Brain microvascular endothelial cell (primary cell): Measurements from ENCODE around the gene AMOTL1.

ENCODE experiments used
- DNase-seq: peaks from one replicate; pipeline ENCODE4 v3.0.0-alpha.2; 2020
- H3K27ac ChIP-seq: fragments of 250-450 bp; sonication (Bioruptor Pico); 2 replicates; pipeline ENCODE4 v1.5.1; 2020; ENCODE audit warnings: mild to moderate bottlenecking, moderate library complexity
- H3K27me3 ChIP-seq: fragments of 250-450 bp; sonication (Bioruptor Pico); replicated peaks from 2 replicates; pipeline ENCODE4 v1.5.1; 2020; ENCODE audit warnings: mild to moderate bottlenecking
- H3K36me3 ChIP-seq: fragments of 250-450 bp; sonication (Bioruptor Pico); replicated peaks from 2 replicates; pipeline ENCODE4 v1.5.1; 2020; ENCODE audit warnings: mild to moderate bottlenecking
- H3K4me3 ChIP-seq: 2 replicates; pipeline ENCODE4 v1.5.1; 2011; ENCODE audit warnings: low read depth, mild to moderate bottlenecking, control low read depth, low read length, moderate library complexity
- CTCF ChIP-seq: IDR thresholded peaks from 2 replicates; pipeline ENCODE4 v1.5.1; 2011; ENCODE audit warnings: low read depth, mild to moderate bottlenecking, moderate library complexity, low read length, control low read depth, inconsistent platforms; ENCODE audit errors: missing control alignments
- in situ Hi-C: cut with HindIII; loops from 2 replicates; pipeline ENCODE4 v1.10.0; 2017; ENCODE audit warnings: low sequenced_read_pairs, low pct_ligation_motif_present

Gene AMOTL1

GRCh38 chr11:94751786-94752185 is 16.4 kb upstream of the AMOTL1 start:
- H3K27me3 ChIP-seq = no peaks in the 10 kb centered on the region
- in situ Hi-C loops = no loop called here
- no peak for DNase-seq
- H3K36me3 ChIP-seq = no peaks in the 10 kb centered on the region
- TF ChIP-seq CTCF = no peak
- no peak overlapping the region for H3K4me3 ChIP-seq
- H3K27ac ChIP-seq = no peak overlapping the region

- no peak for TF ChIP-seq CTCF
- Histone ChIP-seq H3K27me3 (no peaks in the 10 kb centered on the region), H3K27ac (no peak overlapping the region), H3K36me3 (no peaks in the 10 kb centered on the region), H3K4me3 (no peak overlapping the region)
- in situ Hi-C loops = no loop called here
- no peak for DNase-seq
These were observed 14.5 kb upstream of the AMOTL1 start for GRCh38 chr11:94753630-94754029.

GRCh38 chr11:94754335-94754734 is 13.8 kb upstream of the AMOTL1 start:
- no peaks in the 10 kb centered on the region for H3K27me3 ChIP-seq
- no peaks in the 10 kb centered on the region for H3K36me3 ChIP-seq
- no peak for TF ChIP-seq CTCF
- H3K27ac ChIP-seq = no peak overlapping the region
- in situ Hi-C loops = no loop called here
- H3K4me3 ChIP-seq = no peak overlapping the region
- DNase-seq = no peak

- Histone ChIP-seq H3K4me3 (no peak overlapping the region), H3K27ac (no peak overlapping the region), H3K27me3 (no peaks in the 10 kb centered on the region), H3K36me3 (no peaks in the 10 kb centered on the region)
- in situ Hi-C loops = no loop called here
- no peak for TF ChIP-seq CTCF
- no peak for DNase-seq
These were observed 13.3 kb upstream of the AMOTL1 start for GRCh38 chr11:94754819-94755218.

- Histone ChIP-seq H3K36me3 (no peaks in the 10 kb centered on the region), H3K27me3 (no peaks in the 10 kb centered on the region), H3K27ac (no peak overlapping the region), H3K4me3 (no peak overlapping the region)
- DNase-seq = no peak
- in situ Hi-C loops = no loop called here
- TF ChIP-seq CTCF = no peak
These were observed 12.7 kb upstream of the AMOTL1 start for GRCh38 chr11:94755494-94755893.

- no peak for DNase-seq
- no peak for TF ChIP-seq CTCF
- in situ Hi-C loops = no loop called here
- no peaks in the 10 kb centered on the region for H3K36me3 ChIP-seq
- H3K27me3 ChIP-seq = no peaks in the 10 kb centered on the region
- no peak overlapping the region for H3K27ac ChIP-seq
- H3K4me3 ChIP-seq = no peak overlapping the region
These were observed 11.0 kb upstream of the AMOTL1 start for GRCh38 chr11:94757037-94757735.
